GM18502 (cell line): ENCODE measurements around the gene RELN.
"Not testable (repeated sequence)": the region's sequence is repeated elsewhere in the genome, so short reads cannot be mapped to it uniquely, and the experiment has no call there.

ENCODE experiments used
- ATAC-seq: cut with Tn5 transposase; IDR thresholded peaks from one replicate; pipeline ENCODE4 v1.9.1; 2021; ENCODE audit warnings: mild to moderate bottlenecking; ENCODE audit not compliant: unreplicated experiment, poor library complexity

The RELN gene

DNA sequence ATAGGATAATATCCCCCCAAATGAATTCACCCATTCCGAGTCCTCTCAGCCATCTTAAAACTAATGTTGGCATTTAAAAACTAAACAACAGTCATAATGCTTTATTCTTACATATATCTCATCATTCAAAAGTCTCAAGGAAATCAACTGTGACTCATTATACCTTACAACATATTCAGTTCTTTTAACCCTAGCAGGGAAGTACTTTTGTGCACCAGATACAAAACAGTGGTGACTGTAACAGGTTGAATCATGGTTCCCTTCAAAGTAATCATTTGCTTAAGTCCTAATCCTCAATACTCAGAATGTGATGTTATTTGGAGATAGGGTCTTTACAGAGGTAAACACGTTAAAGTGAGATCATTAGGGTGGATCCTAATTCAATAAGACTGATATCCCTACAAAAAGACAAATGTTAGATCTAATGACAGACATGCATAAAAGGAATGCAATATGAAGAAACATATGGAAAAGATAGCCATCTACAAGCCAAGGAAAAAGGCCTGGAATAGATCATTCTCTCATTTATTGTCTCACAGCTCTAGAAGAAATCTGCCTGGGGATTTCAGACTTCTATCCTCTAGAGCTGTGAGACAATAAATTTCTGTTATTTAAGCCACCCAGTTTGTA, 42.3 kb downstream of the RELN start:
- ATAC-seq: no peak

DNA sequence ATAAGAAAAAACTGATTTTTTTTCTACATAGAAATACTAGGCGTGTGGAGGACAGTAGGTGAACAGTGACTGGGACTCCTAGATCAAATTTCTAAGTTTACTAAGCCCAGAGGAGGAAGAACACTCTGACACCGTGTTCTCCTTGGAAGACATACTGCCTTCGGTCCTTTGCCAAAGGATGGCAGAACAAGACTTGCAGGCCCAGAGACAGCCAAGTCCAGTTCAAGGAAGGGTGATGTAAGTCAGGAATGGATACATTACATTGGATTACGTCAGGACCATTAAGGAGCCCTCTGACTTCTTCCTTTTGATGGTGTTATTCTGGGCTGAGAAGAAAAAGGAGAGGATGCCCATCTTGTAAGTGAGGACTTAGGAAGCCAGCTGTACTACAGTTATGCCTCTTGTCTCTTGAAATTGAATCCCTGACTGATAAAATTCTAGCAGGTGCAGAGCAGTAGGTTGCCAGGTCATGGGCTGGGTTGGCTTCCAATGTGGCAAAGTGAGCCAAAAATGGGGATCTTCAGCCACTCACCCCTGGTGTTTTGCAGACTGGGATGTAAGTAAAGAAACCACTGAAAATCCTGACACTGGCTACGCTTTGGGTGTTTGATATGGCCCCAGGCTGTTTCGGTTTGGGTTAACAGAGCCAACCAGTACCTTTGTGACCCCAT, 45.1 kb downstream of the RELN start:
- ATAC-seq: no peak

DNA sequence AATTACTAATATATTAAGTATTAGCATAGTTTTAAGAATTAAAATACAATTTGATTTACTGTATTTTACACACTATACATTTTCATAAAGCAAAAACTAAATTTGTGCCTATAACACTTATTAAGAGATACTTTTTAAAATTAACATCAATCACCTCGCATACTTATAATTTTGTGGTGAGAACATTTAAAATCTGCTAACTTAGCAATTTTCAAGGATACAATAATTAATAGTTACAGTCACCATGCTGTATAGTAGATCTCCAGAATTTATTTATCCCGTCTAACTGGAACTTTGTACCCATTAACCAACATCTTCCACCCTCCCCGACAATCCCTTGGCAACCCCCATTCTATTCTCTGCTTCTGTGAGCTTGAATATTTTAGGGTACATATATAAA, 47.5 kb downstream of the RELN start:
- ATAC-seq: no peak

DNA sequence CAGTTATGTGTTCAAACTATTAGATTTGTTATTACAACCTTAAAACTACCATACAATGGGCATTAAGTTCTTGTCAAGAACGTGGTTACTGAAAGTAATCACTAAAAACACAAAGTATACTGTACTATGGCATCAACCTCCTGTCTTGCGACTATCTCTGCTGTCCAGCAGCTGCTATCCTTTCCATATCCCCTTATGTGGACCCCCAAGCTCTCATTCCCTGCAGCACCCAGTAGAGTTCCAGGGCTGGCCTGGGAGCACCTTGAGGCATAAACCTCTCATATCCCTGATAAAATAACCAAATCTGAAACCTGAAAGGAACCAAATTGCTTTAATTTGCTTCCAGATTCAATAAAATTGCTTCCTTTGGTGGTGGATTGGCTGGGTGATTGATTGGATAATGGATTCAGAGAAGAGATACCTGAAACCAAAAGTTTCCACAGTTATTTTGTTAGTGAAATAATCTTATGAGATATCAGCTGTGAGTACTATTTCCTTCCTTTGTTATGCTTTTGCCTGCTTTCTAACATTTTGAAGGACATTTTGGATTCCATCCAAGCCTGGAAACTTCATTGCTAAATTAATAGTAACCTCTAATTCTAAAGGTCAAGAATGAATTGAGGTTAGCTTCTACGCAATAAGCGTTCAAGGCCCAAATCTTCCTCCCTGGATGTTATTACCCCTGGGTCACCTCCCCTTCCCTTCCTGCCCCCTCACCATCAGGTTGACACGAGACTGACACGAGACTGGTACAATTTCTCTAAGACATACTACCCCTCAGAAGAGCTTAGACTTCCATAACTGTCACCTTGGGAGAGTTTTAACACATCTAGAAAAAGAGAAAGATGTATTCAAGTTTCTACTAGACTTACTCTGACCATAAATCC, 48.8 kb downstream of the RELN start:
- no peak for ATAC-seq

DNA sequence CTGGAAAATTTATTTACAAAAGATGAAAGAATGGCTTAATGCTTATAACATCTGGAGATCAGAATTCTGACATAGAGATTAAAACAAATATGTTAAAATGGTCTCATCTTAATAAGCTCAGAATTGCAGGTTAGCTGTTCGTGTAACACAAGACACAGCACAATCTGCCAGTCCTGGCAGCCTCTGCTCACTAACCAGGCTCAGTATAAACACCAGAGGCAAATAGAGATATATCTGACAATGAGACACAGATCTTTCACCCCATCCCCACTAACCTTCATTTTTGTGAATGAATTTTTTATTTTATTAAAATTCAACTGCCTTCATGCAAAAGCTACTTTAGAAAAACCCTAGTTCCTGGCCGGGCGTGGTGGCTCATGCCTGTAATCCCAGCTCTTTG, 51.8 kb downstream of the RELN start:
- ATAC-seq: no peak

DNA sequence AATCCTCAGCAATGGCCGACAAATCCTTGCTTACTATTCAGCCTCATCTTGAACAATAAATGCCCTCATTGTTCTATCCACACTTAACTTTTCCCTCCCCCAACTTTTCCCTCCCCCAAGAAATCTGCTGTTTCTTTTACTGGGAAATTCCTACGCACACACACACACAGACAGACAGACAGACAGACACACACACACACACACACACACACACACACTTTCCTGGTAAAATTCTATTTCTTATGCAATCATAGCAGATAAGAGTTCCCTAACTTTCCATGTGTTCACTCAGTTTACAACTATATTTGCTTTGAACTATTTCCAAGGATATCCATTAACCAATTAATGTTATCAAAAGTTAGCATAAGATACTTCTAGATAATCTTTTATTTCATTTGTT, 52.9 kb downstream of the RELN start:
- ATAC-seq: no peak

DNA sequence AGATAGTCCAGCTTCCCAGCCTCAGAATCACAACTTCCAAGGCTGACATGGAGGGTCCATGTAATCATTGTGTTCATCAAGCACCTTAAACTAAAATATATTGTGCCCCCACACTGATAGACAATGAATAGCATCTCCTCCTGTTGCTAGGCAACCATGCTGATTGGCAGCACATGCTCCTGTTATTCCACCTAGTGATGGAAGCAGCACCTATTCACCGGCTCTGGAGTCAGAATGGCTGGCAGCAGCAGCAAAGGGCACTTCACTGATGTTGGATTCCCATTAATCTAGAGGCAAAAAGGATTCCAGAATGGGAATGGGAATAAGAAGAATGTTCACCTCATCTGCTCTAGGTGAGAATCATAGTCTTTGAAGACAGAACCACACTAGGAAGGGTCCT, 55.0 kb downstream of the RELN start:
- no peak for ATAC-seq

DNA sequence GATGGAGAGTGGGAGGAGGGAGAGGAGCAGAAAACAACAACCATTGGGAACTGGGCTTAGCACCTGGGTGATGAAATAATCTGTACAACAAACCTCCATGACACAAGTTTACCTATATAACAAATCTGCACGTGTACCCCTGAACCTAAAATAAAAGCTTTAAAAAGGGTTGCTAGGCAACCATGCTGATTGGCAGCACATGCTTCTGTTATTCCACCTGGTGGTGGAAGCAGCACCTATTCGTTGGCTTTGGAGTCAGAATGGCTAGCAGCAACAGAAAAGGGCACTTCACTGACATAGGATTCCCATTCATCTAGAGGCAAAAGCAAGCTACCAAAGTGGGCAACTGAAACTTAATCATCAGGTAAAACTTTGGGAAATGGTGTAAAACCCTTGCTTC, 57.1 kb downstream of the RELN start:
- no peak for ATAC-seq

DNA sequence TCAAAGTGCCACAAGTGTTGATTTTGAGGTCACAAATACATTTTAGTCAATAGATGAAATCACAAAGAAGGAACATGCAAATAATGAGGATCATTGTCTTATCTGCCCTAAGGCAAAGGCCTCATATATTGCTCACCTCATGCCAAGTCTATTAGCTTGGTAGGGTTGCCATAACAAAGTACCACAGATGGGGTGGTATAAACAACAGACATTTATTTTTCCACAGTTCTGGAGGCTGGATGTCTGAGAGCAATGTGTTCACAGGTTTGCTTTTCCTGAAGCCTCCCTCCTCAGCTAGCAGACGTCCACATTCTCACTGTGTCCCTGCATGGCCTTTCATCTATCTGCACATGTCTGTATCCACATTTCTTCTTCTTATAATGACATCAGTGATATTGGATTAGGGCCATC, 59.6 kb downstream of the RELN start:
- no peak for ATAC-seq

DNA sequence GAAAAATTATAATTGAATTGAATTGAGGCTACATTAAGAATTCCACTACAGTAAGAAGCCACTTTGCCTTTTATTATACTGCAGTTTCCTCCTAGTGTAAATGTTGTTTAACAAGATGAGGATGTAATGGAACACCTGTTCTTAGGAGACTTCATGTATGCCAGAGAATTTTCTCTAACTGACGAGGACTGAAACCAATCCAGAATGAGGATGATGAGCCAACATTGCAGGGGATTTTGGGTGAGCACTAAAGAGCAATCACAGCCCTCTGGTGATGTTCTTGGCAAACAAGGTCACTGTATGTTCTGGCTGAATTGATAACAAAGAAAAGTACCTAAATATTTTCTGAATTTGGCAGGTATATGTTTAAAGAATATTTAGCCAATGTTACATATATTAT, 60.9 kb downstream of the RELN start:
- ATAC-seq: no peak

DNA sequence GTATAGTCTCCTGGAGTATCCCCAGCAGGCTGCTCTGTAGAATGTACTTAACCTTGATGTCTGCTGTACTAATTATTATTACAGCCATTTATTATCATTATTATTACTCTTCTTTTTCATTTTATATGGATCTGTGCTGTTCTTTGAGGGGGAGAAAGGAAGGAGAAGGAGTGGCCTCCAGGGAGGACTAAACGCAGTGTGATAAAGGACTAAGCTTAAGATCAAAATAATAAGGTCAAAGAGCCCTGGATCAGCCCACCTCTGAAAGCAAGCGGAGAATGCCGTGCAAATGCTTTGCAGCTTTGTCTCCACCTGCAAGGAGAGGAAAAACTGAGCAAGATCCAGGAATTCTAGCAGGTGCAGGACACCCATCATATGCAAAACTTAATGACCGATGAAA, 65.3 kb downstream of the RELN start:
- ATAC-seq: no peak

DNA sequence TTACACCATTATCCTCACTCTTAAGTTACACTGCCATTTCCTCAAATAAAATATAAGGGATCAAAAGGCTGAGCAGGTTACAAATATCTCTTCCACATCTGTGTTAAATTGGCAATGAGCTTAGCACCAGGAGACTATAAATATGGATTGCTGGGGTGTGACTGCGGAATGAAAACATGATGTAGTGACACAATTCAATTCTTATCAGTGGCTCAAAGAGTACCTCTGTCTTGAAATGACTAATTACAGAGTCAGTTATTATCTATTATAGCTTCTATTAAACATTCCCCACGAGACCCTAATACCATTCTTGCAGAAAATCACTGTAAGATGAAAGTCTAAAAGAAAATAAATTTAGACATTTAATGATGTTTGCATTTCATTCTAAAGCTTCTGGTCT, 67.1 kb downstream of the RELN start:
- ATAC-seq: no peak

DNA sequence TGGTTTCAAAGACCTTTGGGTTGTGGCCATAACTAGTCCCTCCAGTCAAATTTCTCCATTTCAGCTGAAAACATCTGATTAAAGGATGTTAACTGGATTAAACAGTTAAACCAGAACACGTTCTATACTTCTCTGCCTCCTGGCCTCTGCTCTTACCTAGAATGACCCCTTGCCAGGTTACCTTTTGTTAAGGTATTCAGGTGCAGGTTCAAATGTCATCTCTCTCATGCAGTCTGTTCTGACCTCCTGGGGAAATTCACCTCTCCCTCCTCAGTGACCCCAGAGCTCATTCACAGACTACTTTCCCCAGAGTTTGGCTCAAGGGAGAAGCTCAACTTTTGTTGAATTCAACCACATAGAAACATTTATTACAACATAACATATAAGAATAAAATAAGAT, 67.8 kb downstream of the RELN start:
- no peak for ATAC-seq

DNA sequence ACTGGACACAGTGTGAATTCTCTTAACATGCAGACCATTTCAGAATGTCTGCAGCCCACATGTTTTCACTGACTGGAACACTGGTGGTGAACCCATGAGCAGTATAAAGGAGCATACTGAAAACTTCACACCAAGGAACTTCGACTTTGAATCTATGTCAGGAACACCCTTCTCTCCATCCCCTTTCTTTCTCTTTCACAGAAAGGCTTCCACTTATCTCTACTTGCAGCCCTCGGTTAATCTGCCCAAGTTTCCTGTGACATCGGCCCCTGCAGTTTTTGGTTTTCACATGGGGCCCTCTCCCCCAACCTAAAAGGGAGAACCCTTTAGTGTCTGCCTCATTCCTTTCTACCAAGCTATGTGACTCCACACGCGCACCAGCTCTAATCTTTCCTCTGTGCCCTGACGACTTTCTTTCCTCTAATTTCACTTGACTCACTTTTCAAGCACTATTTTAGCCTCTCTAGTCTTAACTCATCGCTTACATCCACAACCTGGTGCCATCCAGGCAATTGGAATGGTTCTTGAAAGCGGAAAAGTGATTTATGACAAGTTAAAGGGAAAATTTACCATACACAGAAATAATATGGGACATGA, 70.1 kb downstream of the RELN start:
- no peak for ATAC-seq

DNA sequence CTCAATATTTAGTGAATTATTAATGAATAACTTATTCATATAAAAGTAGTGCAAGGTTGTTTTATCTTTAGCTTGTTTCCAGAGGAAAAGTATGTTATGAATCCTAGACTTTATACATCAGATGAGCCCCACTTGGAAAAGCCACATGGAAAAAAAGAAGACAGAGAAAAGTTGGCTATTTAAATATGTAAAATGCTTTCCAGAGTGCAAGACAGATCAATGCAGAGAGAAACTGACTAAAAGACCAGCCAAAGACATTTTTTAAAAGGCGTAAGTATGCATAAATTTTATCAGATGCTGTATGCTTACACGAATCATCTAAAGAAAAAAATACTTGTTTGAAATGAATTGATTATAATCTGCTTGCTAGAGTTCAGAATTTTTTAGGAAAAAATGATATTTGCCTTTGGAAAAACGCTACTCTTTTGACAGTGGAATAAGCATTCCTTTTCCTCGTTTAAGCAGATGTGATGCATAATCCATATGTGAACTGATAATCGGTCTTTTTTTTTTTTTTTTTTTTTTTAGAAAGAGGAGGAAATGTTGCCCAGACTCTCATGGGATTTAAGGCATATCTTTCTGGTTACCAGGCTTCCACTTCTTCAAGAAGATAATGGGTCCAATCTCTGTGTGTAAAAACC, 70.7 kb downstream of the RELN start:
- ATAC-seq: no peak

DNA sequence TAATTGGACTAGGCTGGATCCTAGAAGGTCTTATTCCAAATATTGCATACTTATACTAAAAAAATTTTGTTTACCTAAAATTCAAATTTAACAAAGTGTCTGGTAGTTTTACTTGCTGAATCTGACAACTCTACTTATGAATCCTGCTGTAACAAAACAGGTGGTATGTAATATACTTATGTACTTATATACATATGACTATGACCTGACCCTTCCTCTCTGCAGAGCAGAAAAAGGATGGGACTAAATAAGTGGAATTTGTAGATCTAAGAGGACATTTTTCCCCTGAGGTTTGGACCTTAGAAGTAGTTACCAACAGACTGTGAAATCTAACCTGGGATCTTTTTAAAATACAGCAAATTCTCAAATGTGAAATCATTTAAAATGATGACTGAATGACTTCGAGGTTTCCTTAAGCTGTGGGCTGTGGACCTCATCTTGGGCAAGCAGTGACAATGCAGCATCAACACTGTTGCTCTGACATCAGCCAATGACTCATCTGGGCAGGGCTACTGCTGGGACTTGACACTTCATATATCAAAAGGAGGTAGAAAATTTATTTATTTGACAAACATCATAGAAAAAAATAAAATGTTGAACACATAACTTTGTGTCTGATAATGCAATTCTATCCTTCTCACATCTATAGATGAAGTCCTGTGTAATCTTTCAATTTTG, 73.6 kb downstream of the RELN start:
- no peak for ATAC-seq

DNA sequence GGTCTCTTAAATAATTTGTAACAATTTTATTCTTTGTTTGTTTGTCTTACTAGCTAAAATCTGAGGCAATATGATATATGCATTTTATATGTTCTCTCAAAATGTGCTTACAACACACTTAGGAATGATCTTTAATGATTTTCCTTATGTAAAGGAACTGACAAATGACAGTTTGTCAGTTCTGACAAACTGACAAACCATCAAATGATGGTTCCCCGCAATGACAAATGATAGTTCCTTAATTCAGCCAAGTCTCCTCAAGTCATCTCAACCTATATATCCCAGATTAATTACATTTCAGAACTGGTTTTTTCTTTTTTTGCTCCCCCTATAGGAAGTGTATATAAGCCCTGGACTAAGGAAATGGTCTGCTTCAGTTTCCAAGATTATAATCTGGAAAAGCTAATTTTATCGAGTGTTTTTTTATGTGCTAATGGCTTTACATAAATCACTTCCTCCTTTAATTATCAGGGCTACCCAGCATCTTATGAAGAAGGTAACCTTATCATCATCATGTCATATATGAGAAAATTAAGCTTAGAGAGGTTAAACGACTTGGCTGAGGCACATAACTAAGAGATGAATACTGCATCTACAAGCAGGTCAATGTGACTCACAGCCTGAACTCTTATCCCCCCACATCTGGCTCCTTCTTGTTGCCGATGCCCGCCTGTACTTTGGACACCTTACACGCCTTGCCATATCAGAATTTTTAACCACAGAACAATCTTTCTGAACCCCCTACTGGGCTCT, 75.1 kb downstream of the RELN start:
- ATAC-seq: no peak

DNA sequence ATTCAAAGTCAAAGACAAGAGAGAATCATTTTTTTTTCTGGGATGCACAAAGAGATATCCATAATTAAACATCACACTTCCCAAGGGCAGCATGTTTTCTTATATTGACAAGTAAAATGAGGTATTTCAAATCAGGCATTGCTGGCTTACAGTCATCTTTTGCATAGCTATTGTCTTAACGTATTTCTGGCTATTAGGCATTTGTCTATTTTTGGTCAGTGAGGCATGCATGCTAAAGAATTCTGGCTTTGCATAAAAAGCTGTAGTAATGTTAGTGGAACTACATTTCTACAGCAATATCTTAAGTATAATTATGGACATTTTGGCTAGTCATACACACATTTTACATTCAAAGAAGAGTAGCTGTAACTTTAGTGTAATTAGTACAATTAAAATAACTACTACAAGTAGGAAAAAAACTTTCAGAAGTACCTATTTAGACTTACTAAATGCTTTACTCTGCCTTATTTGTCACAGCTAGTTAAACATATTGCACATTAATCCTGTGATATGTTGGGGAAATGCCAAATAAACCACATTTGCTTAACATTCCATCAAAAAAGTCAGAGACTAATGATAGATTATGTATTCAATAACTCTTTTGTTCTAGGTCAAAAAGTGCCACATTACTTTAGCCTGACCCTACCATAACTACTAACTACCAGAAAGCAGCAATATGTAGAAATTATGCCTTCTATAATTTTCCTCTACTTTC, 76.4 kb downstream of the RELN start:
- no peak for ATAC-seq

DNA sequence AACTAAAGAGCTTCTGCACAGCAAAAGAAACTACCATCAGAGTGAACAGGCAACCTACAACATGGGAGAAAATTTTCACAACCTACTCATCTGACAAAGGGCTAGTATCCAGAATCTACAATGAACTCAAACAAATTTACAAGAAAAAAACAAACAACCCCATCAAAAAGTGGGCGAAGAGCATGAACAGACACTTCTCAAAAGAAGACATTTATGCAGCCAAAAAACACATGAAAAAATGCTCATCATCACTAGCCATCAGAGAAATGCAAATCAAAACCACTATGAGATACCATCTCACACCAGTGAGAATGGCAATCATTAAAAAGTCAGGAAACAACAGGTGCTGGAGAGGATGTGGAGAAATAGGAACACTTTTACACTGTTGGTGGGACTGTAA, 78.4 kb downstream of the RELN start:
- ATAC-seq: not testable (repeated sequence)
